Liver (tissue), 3 donors: ENCODE results near the gene KCNIP1.

Experiments used
- CTCF ChIP-seq: fragments of 150-350 bp; IDR thresholded peaks from 2 replicates; pipeline ENCODE4 v1.5.1; 2017; ENCODE audit warnings: improper control_type of control experiment, low read depth, low read length; ENCODE audit not compliant: missing input control
- EGR1 ChIP-seq, 2 donors: IDR thresholded peaks; 2 replicates each; pipeline ENCODE4 v1.6.1; 2016 to 2018; ENCODE audit warnings: antibody characterized with exemption in 2 of 2, low read depth in 2 of 2
- FOXA2 ChIP-seq: IDR thresholded peaks from 2 replicates; pipeline ENCODE4 v1.6.1; 2016; ENCODE audit warnings: antibody characterized with exemption
- HNF4G ChIP-seq: IDR thresholded peaks from 2 replicates; pipeline ENCODE4 v1.6.1; 2016; ENCODE audit warnings: antibody characterized with exemption
- JUND ChIP-seq, 2 donors: IDR thresholded peaks; 2 replicates each; pipeline ENCODE4 v1.6.1; 2016; ENCODE audit warnings: antibody characterized with exemption in 2 of 2
- MAX ChIP-seq: IDR thresholded peaks from 2 replicates; pipeline ENCODE4 v1.6.1; 2016; ENCODE audit warnings: antibody characterized with exemption
- RAD21 ChIP-seq, 2 donors: IDR thresholded peaks; 2 replicates each; pipeline ENCODE4 v1.6.1; 2016; ENCODE audit warnings: antibody characterized with exemption in 2 of 2, mild to moderate bottlenecking in 2 of 2
- REST ChIP-seq: IDR thresholded peaks from 2 replicates; pipeline ENCODE4 v1.6.1; 2016; ENCODE audit warnings: antibody characterized with exemption, mild to moderate bottlenecking
- RXRA ChIP-seq, 2 donors: IDR thresholded peaks; 2 replicates each; pipeline ENCODE4 v1.6.1; 2017 to 2018; ENCODE audit warnings: antibody characterized with exemption in 2 of 2, mild to moderate bottlenecking in 1 of 2
- SP1 ChIP-seq: IDR thresholded peaks from 2 replicates; pipeline ENCODE4 v1.6.1; 2018; ENCODE audit warnings: antibody characterized with exemption, mild to moderate bottlenecking
- TAF1 ChIP-seq: conservative IDR thresholded peaks from 2 replicates; pipeline ENCODE4 v1.6.1; 2016; ENCODE audit warnings: antibody characterized with exemption, mild to moderate bottlenecking
- YY1 ChIP-seq: IDR thresholded peaks from 2 replicates; pipeline ENCODE4 v1.6.1; 2016; ENCODE audit warnings: antibody characterized with exemption, mild to moderate bottlenecking
- ZBTB33 ChIP-seq: IDR thresholded peaks from 2 replicates; pipeline ENCODE4 v1.6.1; 2016; ENCODE audit warnings: antibody characterized with exemption
- donor health status: healthy.
- donor health status: healthy.

- TF ChIP-seq SP1 (no peak), ZBTB33 (no peak), CTCF (no peak), REST (no peak), JUND (IDR thresholded peaks at IDR 0.05) (no peak), FOXA2 (no peak), TAF1 (no peak), MAX (no peak), RXRA (IDR thresholded peaks at IDR 0.05) (no peak), RAD21 (IDR thresholded peaks at IDR 0.05) (no peak), EGR1 (IDR thresholded peaks at IDR 0.05; ENCODE audit: low read depth in 2 of 2) (no peak), HNF4G (no peak), YY1 (no peak)
These were observed 152.1 kb downstream of the KCNIP1 start for GRCh38 chr5:170655920-170656319.
